ENCODE data around the gene UNC119.

Gene UNC119

DNA sequence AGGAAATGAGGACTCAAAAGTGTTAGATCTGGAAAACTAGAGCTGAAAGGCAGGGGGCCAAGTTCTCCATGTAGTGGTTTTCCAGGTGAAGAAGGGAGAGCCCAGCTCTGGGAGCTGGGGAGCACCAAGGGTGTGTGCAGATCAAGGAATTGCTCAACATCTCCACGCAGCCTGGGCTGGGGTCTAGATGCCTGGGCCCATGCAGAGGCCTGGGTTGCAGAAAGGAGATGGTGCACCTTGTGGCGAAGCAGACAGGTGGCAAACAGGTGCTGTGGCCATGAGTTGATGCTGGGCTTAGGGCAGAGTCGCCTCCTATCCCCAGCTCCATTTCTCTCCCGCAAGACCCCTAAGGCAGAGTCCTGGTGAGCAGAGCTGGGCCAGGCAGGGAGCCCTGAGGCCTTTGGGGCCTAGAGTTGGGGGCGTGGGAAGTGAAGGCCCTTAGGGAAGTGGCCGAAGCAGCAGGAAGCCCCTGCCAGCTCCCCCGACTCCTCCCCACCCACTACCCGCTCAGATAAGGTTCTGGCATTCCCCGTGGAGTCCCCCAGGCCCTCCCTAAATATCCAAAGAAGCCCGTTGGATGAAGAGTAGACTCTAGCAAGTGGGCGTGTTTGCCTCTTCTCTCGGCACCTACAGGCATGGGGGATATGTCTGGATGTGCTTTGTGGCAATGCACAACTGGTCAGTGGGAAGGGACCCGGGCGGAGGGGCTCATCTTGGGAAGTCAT is 45.5 kb downstream of the UNC119 start:
- 92 to 93% methylated on average over 4 to 5 of the region's 14 CpGs for WGBS, 2 experiments (ENCODE audit: insufficient coverage in 2 of 2)
- H3K27ac ChIP-seq (ENCODE audit: low read depth, low read length, severe bottlenecking): no peak overlapping the region
- H3K36me3 ChIP-seq (ENCODE audit: control insufficient read depth, insufficient read depth, low read length): no peaks in the 10 kb centered on the region
- H3K4me3 ChIP-seq (ENCODE audit: extremely low read depth, insufficient read depth, low read length, poor library complexity, severe bottlenecking): no peak overlapping the region
- no peaks in the 10 kb centered on the region for H3K4me1 ChIP-seq (ENCODE audit: control insufficient read depth, insufficient read depth, low read length, poor library complexity, severe bottlenecking)
- H3K9me3 ChIP-seq (ENCODE audit: control insufficient read depth, low read length): no peaks in the 10 kb centered on the region

DNA sequence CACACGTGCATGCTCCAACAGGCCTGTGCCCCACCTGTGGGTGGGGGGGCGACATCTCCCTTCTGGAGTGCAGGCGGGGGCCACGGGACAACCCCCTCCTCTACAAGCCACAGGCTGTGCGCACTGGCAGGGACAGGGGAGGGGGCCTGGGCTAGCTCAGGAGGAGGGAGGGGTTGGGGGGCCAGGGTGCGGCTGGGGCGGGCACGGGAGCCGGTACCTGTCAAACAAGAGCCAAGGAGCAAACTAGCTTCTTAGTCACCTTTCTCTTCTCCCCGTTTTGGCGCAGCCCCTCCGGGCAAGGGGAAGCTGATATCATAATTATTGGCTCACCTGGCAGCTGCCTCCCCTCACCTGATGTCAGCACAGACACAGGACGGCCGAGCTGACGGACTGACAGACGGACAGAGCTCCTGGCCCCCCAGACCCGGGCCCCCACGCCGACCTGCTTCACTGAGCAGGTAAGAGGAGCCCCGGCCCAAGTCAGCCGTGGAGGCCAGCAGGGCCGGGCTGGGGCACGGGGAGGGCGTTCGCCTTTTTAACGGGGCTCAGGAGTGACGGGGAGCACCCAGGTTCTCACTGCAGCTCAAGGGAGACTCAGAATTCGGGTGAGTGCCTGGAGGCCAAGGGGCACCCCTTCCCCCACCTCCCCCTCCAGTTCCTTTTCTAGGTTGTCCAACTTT is 46.3 kb downstream of the UNC119 start, which contains the start of gene FOXN1:
FOXN1 (plus strand) TSS at position 363 of the 680 bp plus-strand sequence. CDS start 17,622 bp downstream, outside the sequence.
- no peaks in the 10 kb centered on the region for H3K36me3 ChIP-seq (ENCODE audit: control insufficient read depth, insufficient read depth, low read length)
- 86 to 91% methylated on average over 11 to 17 of the region's 28 CpGs for WGBS, 2 experiments (ENCODE audit: insufficient coverage in 2 of 2)
- no peaks in the 10 kb centered on the region for H3K9me3 ChIP-seq (ENCODE audit: control insufficient read depth, low read length)
- H3K4me3 ChIP-seq (ENCODE audit: extremely low read depth, insufficient read depth, low read length, poor library complexity, severe bottlenecking): no peak within 1 kb of the TSS
- no peaks in the 10 kb centered on the region for H3K4me1 ChIP-seq (ENCODE audit: control insufficient read depth, insufficient read depth, low read length, poor library complexity, severe bottlenecking)
- H3K27ac ChIP-seq (ENCODE audit: low read depth, low read length, severe bottlenecking): no peak within 1 kb of the TSS

DNA sequence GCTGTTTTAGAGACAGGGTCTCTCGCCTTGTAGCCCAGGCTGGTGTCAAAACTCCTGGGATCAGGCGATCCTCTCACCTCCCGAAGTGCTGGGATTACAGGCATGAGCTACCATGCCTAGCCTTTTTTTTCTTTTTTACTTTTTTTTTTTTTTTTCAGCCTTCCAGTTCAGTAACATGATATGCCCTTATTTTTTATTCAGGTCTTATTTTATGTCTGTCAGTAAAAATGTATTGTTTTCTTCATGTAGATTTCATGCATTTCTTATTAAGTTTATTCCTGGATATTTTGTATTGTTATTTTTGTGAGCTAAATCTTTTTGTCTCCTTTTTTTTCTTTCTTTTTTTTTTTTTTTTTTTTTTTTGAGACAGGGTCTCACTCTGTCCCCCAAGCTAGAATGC is 49.0 kb downstream of the UNC119 start:
- Histone ChIP-seq H3K4me3 (ENCODE audit: extremely low read depth, insufficient read depth, low read length, poor library complexity, severe bottlenecking) (no peak overlapping the region), H3K36me3 (ENCODE audit: control insufficient read depth, insufficient read depth, low read length) (no peaks in the 10 kb centered on the region), H3K27ac (ENCODE audit: low read depth, low read length, severe bottlenecking) (no peak overlapping the region), H3K4me1 (ENCODE audit: control insufficient read depth, insufficient read depth, low read length, poor library complexity, severe bottlenecking) (no peaks in the 10 kb centered on the region), H3K9me3 (ENCODE audit: control insufficient read depth, low read length) (no peaks in the 10 kb centered on the region)
- 80% methylated on average over 2 of the region's 3 CpGs; no CpG with 5 or more reads in 1 of the 2 experiments for WGBS, 2 experiments (ENCODE audit: insufficient coverage in 2 of 2)

DNA sequence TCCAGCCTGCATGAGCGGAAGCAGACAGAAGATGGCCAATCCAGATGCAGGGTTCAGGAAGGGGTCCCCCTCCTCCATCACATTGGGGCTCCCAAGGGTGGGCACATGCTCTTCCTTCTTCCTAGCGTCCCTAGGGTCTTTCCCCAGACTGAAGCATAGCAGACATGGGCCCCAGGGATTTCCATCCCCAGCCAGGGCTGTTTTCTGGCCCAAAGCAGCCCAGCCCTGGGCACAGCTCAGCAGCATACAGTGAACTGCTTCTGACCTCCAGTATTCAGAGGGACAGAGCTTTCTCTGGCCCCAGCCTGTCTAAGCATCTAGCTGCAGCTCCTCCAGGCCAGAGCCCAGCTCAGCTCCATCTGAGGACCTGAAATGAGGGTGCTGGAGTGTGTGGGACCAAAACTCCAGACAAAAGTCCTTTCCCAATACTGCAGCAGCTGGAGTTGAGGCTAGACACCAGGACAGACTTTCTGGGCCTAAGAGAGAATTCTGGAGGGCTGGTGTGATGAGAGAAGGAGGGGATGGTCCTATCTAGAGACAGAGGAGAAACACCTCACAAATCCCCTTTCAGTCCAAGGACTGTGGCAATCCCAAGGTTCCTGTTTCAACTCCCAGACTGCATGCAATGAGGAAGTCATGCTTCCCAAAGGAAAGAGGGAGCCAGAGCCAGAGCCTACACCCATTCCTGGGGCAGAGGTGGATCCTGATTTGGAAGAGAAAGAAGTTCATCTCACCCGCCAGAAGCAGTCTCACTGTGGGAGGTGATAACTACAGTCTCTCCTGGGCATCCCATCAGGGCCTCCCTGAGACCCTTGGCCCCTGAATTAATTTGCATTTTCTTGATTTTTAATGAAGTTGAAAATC is 50.8 kb downstream of the UNC119 start:
- Histone ChIP-seq H3K9me3 (ENCODE audit: control insufficient read depth, low read length) (no peaks in the 10 kb centered on the region), H3K36me3 (ENCODE audit: control insufficient read depth, insufficient read depth, low read length) (no peaks in the 10 kb centered on the region), H3K27ac (ENCODE audit: low read depth, low read length, severe bottlenecking) (no peak overlapping the region), H3K4me1 (ENCODE audit: control insufficient read depth, insufficient read depth, low read length, poor library complexity, severe bottlenecking) (no peaks in the 10 kb centered on the region), H3K4me3 (ENCODE audit: extremely low read depth, insufficient read depth, low read length, poor library complexity, severe bottlenecking) (no peak overlapping the region)
- WGBS, 2 experiments (ENCODE audit: insufficient coverage in 2 of 2): 100% methylated on average over 2 of the region's 3 CpGs; no CpG with 5 or more reads in 1 of the 2 experiments

DNA sequence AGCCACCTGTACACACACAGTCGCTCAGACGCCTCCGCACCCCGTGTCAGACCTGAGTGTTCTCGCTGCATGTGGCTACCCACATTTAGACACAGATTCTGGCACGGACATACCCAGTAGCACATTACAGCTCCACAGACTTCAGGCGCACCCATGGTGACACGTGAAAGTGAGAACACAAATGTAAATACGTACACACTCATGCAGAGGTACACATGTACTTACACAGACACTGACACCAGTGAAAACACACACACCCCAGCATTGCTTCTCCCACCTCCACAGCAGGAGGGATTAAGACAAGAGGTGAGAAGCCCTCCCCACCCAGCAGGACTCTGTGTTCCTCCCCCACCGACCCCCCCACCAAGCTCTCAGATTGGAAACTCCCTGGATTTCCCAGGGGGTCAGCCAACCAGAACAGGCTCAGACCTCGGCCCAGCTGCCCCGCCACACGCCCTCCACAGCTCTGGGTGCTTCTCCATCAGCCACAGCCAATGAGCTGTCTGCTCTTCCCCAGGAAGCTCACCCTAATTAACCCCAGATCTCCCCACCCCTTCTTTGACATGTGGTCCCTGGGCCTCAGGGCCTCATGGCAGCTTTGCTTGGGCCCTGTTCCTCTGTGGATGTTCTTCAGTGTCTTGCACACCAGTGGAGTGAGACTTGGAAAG is 51.6 kb downstream of the UNC119 start:
- Histone ChIP-seq H3K27ac (ENCODE audit: low read depth, low read length, severe bottlenecking) (no peak overlapping the region), H3K4me3 (ENCODE audit: extremely low read depth, insufficient read depth, low read length, poor library complexity, severe bottlenecking) (no peak overlapping the region), H3K4me1 (ENCODE audit: control insufficient read depth, insufficient read depth, low read length, poor library complexity, severe bottlenecking) (no peaks in the 10 kb centered on the region), H3K36me3 (ENCODE audit: control insufficient read depth, insufficient read depth, low read length) (no peaks in the 10 kb centered on the region), H3K9me3 (ENCODE audit: control insufficient read depth, low read length) (no peaks in the 10 kb centered on the region)
- 74 to 75% methylated on average over 11 to 13 of the region's 13 CpGs for WGBS, 2 experiments (ENCODE audit: insufficient coverage in 2 of 2)

DNA sequence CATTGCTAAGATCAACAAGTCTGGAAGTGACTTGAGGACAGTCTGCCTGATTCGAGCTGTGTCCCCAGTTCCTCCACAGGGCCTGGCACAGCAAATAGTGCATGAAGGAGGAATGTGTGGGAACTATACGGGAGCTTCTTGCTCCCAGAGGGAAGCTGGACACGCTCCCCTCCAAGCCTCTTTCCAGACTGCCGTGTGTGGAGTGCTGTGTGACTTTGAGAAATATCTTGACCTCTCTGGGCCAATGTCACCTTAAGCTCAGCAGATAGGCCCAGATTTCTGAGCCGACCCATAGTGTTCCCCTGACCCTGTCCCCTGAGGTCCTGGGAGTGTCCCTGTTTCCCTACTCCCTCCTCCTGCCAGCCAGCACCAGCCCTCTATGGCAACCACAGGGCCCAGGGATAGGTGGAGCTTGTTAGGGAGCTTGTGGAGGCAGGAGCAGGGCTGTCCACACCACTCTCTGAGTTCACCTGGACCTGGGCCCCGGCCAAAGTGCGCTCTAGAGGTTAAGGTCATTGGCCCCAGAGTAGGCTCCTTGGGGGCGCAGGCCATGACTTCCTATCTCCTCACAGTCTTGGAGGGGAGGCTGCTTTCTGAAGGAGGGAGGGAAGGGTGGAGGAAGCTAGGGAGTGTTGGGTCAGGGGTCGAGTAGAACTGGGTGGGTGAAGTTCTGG is 52.6 kb downstream of the UNC119 start:
- Histone ChIP-seq H3K4me1 (ENCODE audit: control insufficient read depth, insufficient read depth, low read length, poor library complexity, severe bottlenecking) (no peaks in the 10 kb centered on the region), H3K36me3 (ENCODE audit: control insufficient read depth, insufficient read depth, low read length) (no peaks in the 10 kb centered on the region), H3K4me3 (ENCODE audit: extremely low read depth, insufficient read depth, low read length, poor library complexity, severe bottlenecking) (no peak overlapping the region), H3K27ac (ENCODE audit: low read depth, low read length, severe bottlenecking) (no peak overlapping the region), H3K9me3 (ENCODE audit: control insufficient read depth, low read length) (no peaks in the 10 kb centered on the region)
- WGBS, 2 experiments (ENCODE audit: insufficient coverage in 2 of 2): 83 to 88% methylated on average over 4 to 5 of the region's 9 CpGs

DNA sequence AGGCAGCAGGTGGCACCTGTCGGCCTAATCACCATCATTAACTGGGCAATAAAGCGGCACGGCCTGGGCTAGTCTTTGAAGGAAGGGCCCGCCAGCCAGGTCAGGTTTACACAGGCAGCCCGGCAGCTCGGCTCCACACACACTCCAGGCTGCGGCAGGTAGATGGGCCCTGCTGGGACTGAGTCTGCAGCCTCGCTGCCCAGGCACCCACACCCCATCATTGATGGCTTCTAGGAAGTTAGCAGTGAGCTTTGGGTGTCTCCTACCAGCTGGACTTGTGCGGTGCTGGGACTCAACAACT is 53.1 kb downstream of the UNC119 start:
- Histone ChIP-seq H3K36me3 (ENCODE audit: control insufficient read depth, insufficient read depth, low read length) (no peaks in the 10 kb centered on the region), H3K27ac (ENCODE audit: low read depth, low read length, severe bottlenecking) (no peak overlapping the region), H3K4me3 (ENCODE audit: extremely low read depth, insufficient read depth, low read length, poor library complexity, severe bottlenecking) (no peak overlapping the region), H3K4me1 (ENCODE audit: control insufficient read depth, insufficient read depth, low read length, poor library complexity, severe bottlenecking) (no peaks in the 10 kb centered on the region), H3K9me3 (ENCODE audit: control insufficient read depth, low read length) (no peaks in the 10 kb centered on the region)
- WGBS, 2 experiments (ENCODE audit: insufficient coverage in 2 of 2): 88 to 96% methylated on average over 8 of the region's 9 CpGs

DNA sequence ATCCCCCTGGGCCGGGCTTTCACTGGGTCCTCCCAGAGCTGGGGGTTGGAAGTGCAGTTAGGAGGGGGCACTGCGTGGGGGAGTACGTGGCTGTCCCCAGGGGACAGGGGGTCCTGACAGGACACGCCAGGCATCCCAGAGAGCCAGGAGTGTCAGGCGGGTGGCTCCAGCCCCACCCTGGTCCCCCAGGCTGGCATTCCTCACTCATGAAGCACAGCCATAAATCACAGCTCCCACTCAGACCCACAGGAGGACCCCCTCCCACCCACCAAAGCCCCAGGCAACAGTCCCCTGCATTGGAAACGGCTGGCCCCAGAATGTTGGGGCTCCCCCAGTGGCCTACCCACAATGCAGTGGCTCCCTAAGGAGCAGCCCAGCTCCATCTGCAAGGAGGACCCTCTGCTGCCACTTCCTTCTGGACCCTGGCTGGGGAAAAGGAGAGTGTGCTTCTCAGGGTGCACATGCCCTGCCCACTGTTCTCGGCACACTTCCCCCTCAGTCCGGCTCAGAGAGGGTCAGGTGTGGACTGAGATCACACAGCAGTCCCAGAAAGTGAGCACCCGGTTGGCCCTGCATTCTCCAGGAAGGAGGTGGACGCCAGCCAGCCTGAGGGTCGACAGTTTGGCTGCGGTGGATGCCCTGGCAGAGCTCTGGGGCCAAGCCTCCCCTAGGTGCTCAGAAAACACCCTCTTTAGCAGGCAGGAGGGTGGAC is 53.6 kb downstream of the UNC119 start:
- Histone ChIP-seq H3K27ac (ENCODE audit: low read depth, low read length, severe bottlenecking) (no peak overlapping the region), H3K9me3 (ENCODE audit: control insufficient read depth, low read length) (no peaks in the 10 kb centered on the region), H3K36me3 (ENCODE audit: control insufficient read depth, insufficient read depth, low read length) (no peaks in the 10 kb centered on the region), H3K4me3 (ENCODE audit: extremely low read depth, insufficient read depth, low read length, poor library complexity, severe bottlenecking) (no peak overlapping the region), H3K4me1 (ENCODE audit: control insufficient read depth, insufficient read depth, low read length, poor library complexity, severe bottlenecking) (no peaks in the 10 kb centered on the region)
- WGBS, 2 experiments (ENCODE audit: insufficient coverage in 2 of 2): 79 to 87% methylated on average over 8 to 10 of the region's 12 CpGs

DNA sequence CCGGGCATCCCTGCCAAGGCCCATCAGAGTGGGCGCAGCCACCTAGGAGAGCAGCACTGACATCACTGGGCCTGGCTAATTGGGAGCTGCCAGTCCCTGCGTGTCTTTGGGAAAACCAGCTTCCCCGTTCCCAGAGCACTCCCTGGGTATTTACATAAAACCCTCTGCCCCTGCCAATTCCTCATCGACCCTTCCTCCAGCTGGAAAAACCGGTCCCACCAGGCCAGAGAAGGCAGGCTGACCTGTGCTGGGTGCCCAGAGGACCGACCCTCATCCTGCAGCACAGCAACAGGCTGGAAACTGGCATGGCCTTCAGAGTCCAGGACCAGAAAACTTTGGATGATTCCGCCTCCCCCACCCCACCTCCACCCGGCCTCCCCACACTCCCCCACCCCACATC is 54.5 kb downstream of the UNC119 start:
- H3K4me3 ChIP-seq (ENCODE audit: extremely low read depth, insufficient read depth, low read length, poor library complexity, severe bottlenecking): no peak overlapping the region
- H3K27ac ChIP-seq (ENCODE audit: low read depth, low read length, severe bottlenecking): no peak overlapping the region
- no peaks in the 10 kb centered on the region for H3K36me3 ChIP-seq (ENCODE audit: control insufficient read depth, insufficient read depth, low read length)
- H3K9me3 ChIP-seq (ENCODE audit: control insufficient read depth, low read length): no peaks in the 10 kb centered on the region
- H3K4me1 ChIP-seq (ENCODE audit: control insufficient read depth, insufficient read depth, low read length, poor library complexity, severe bottlenecking): no peaks in the 10 kb centered on the region
- WGBS, 2 experiments (ENCODE audit: insufficient coverage in 2 of 2): 44 to 70% methylated on average over 4 to 7 of the region's 9 CpGs

Data from mesodermal cell (in vitro differentiated cells).